HepG2 (cell line): ENCODE measurements around the gene TNPO3. TPM values are rescaled to one million over a fixed set of nuclear protein-coding genes. Genes with fewer than 3 reads are reported as not detected.

Experiments
- ATAC-seq: fragments of 200-7000 bp; cut with Tn5 transposase; 3 replicates; pipeline ENCODE4 v1.9.1; 2020; ENCODE audit warnings: mild to moderate bottlenecking, moderate library complexity
- BruUV-seq: library from RNA; stranded (reverse); fragments of 400-500 nt; replicated peaks from 2 replicates; lab custom pipeline; 2021; lab: Mats Ljungman, UMichigan
- CTCF ChIA-PET: fragments of 300-600 bp; formaldehyde crosslinking; extraction: SDS; loops from one replicate; lab custom pipeline; 2021; ENCODE audit warnings: low total read pairs, inconsistent platforms, low intra/inter-chr PET ratio; lab: Yijun Ruan, JAX
- POLR2A ChIA-PET: fragments of 350-600 bp; sonication (Branson Sonifier 250); formaldehyde crosslinking; loops from one replicate; lab custom pipeline; 2020; ENCODE audit warnings: antibody characterized with exemption, inconsistent platforms; lab: Yijun Ruan, JAX
- DNase-seq: peaks from one replicate; pipeline ENCODE4 v3.0.0-alpha.2; 2015; ENCODE audit warnings: low spot score
- FAIRE-seq: peaks from 3 replicates; lab custom pipeline; 2011; peaks lifted over from hg19 to GRCh38; lab: Jason Lieb, UNC
- H2AFZ ChIP-seq: one replicate; pipeline ENCODE4 v1.6.1; 2011; ENCODE audit warnings: low read length, inconsistent platforms
- H3K27ac ChIP-seq: fragments of 300-600 bp; 3 replicates; pipeline ENCODE4 v1.8.0; 2011; ENCODE audit warnings: mixed run types, mild to moderate bottlenecking, mixed read lengths, low read length, inconsistent platforms; ENCODE audit not compliant: insufficient read depth; ENCODE audit errors: extremely low read length
- H3K27me3 ChIP-seq, 2 experiments: fragments of 200-600 bp in 1 of 2; 2 replicates in 1 of 2; 3 replicates in 1 of 2; pipeline versions ENCODE4 v1.6.0 to v1.8.0; 2011; ENCODE audit warnings: low read length in 2 of 2, mild to moderate bottlenecking in 2 of 2, moderate library complexity in 2 of 2, inconsistent platforms in 1 of 2; ENCODE audit not compliant: insufficient read depth in 2 of 2, control insufficient read depth in 1 of 2
- H3K36me3 ChIP-seq, 2 experiments: fragments of 200-600 bp in 1 of 2; replicated peaks in 1 of 2; 2 replicates in 1 of 2; 3 replicates in 1 of 2; pipeline versions ENCODE4 v1.5.1 to v1.8.0; 2011; ENCODE audit warnings: low read length in 2 of 2, inconsistent platforms in 1 of 2; ENCODE audit not compliant: insufficient read depth in 2 of 2, control insufficient read depth in 1 of 2
- H3K4me1 ChIP-seq: 2 replicates; pipeline ENCODE4 v1.5.1; 2012; ENCODE audit warnings: low read length, inconsistent platforms; ENCODE audit not compliant: insufficient read depth
- H3K4me2 ChIP-seq: 2 replicates; pipeline ENCODE4 v1.6.0; 2011; ENCODE audit warnings: low read depth, low read length, inconsistent platforms
- H3K4me3 ChIP-seq, 3 experiments: fragments of 200-600 bp in 1 of 3; sonication (generic), shearing (Covaris generic) in 1 of 3; replicated peaks in 1 of 3; 2 replicates each; pipeline ENCODE4 v1.5.1; 2011 to 2016; ENCODE audit warnings: low read length in 3 of 3, inconsistent platforms in 2 of 3, low read depth in 2 of 3, mild to moderate bottlenecking in 2 of 3, control low read depth in 1 of 3, mixed read lengths in 1 of 3; ENCODE audit not compliant: insufficient read depth in 1 of 3
- H3K79me2 ChIP-seq: one replicate; pipeline ENCODE4 v1.6.1; 2011; ENCODE audit warnings: low read length, inconsistent platforms; ENCODE audit not compliant: insufficient read depth
- H3K9ac ChIP-seq: 2 replicates; pipeline ENCODE4 v1.6.0; 2011; ENCODE audit warnings: mild to moderate bottlenecking, low read depth, low read length, inconsistent platforms; ENCODE audit not compliant: insufficient read depth
- H3K9me3 ChIP-seq: 2 replicates; pipeline ENCODE4 v1.5.1; 2012; ENCODE audit warnings: mild to moderate bottlenecking, low read length
- H4K20me1 ChIP-seq: 2 replicates; pipeline ENCODE4 v1.6.0; 2011; ENCODE audit warnings: inconsistent platforms, mild to moderate bottlenecking, low read length, moderate library complexity; ENCODE audit not compliant: insufficient read depth
- ESRRA ChIP-seq: sonication (generic); formaldehyde crosslinking; IDR thresholded peaks from 2 replicates; pipeline ENCODE4 v1.5.1; 2020; ENCODE audit warnings: mild to moderate bottlenecking, low read depth, missing genetic modification reagents
- ONECUT2 ChIP-seq: sonication (generic); formaldehyde crosslinking; IDR thresholded peaks from 2 replicates; pipeline ENCODE4 v1.4.0; 2020; ENCODE audit warnings: missing genetic modification reagents
- RFXAP ChIP-seq: sonication (generic); formaldehyde crosslinking; IDR thresholded peaks from 2 replicates; pipeline ENCODE4 v1.4.0; 2020; ENCODE audit warnings: missing genetic modification reagents, borderline replicate concordance
- RXRA ChIP-seq: sonication (generic); formaldehyde crosslinking; IDR thresholded peaks from 2 replicates; pipeline ENCODE4 v1.5.1; 2020; ENCODE audit warnings: missing genetic modification reagents
- SMAD3 ChIP-seq: sonication (generic); formaldehyde crosslinking; IDR thresholded peaks from 2 replicates; pipeline ENCODE4 v1.4.0; 2020; ENCODE audit warnings: missing genetic modification reagents
- TBL1XR1 ChIP-seq: fragments of 150-350 bp; IDR thresholded peaks from 2 replicates; pipeline ENCODE4 v1.6.1; 2014; ENCODE audit warnings: borderline replicate concordance, low read length; ENCODE audit not compliant: partially characterized antibody
- ZFP41 ChIP-seq: sonication (generic); formaldehyde crosslinking; IDR thresholded peaks from 2 replicates; pipeline ENCODE4 v1.4.0; 2020; ENCODE audit warnings: mild to moderate bottlenecking, missing genetic modification reagents, borderline replicate concordance
- ZFYVE20 ChIP-seq: sonication (generic); formaldehyde crosslinking; IDR thresholded peaks from 2 replicates; pipeline ENCODE4 v1.8.0; 2023; ENCODE audit warnings: low read depth, mild to moderate bottlenecking, moderate library complexity, missing genetic modification reagents, borderline replicate concordance
- ZNF501 ChIP-seq: sonication (generic); formaldehyde crosslinking; IDR thresholded peaks from 2 replicates; pipeline ENCODE4 v1.5.1; 2020; ENCODE audit warnings: mild to moderate bottlenecking, moderate library complexity, missing genetic modification reagents
- ZNF674 ChIP-seq: sonication (generic); formaldehyde crosslinking; IDR thresholded peaks from 2 replicates; pipeline ENCODE4 v1.5.0; 2020; ENCODE audit warnings: low read depth, mild to moderate bottlenecking, missing genetic modification reagents
- ZNF768 ChIP-seq: sonication (generic); formaldehyde crosslinking; IDR thresholded peaks from 2 replicates; pipeline ENCODE4 v1.4.0; 2020; ENCODE audit warnings: missing genetic modification reagents
- WGBS: methylation state at CpG from one replicate; pipeline ENCODE4 v1.1.6; 2017; ENCODE audit warnings: low lambda C conversion rate; 5-methylcytosine and 5-hydroxymethylcytosine counted together
- in situ Hi-C: cut with HindIII; loops from 2 replicates; pipeline ENCODE4 v1.10.0; 2017; ENCODE audit warnings: low pct_unique_long_range_greater_than_20kb; ENCODE audit not compliant: extremely low pct_ligation_motif_present
- intact Hi-C: fragments of 100-400 bp; cut with micrococcal nuclease; formaldehyde crosslinking; loops from one replicate; pipeline ENCODE4 v1.10.0; 2022; ENCODE audit not compliant: unreplicated experiment
- polyA plus RNA-seq, 8 experiments: library from polyadenylated mRNA; depleted of rRNA in 3 of 8; stranded (reverse) in 7 of 8; unstranded in 1 of 8; fragments of >200 nt; fragmentation: Illumina TruSeq in 4 of 8; extraction: Trizol in 4 of 8; gene quantifications; 2 replicates each; pipeline versions ENCODE4 v1.2.1 to v1.2.3, GENCODE V29; 2011 to 2016; ENCODE audit warnings: low read depth in 4 of 8, missing spikeins in 1 of 8, mixed read lengths in 1 of 8; ENCODE audit not compliant: insufficient read depth in 1 of 8
- total RNA-seq, 5 experiments: library from RNA; depleted of rRNA; stranded (reverse); fragments of >200 nt; fragmentation: Illumina TruSeq; extraction: Trizol; gene quantifications; 2 replicates each; pipeline ENCODE4 v1.2.3, GENCODE V29; 2016; ENCODE audit warnings: low read depth in 1 of 5
- TF ChIP-seq, protein P1 (sequence below): sonication (generic); formaldehyde crosslinking; IDR thresholded peaks from 2 replicates; pipeline ENCODE4 v1.4.0; 2020; ENCODE audit warnings: mild to moderate bottlenecking, low read depth, missing genetic modification reagents
- TF ChIP-seq, protein P2 (sequence below): sonication (generic); formaldehyde crosslinking; IDR thresholded peaks from 2 replicates; pipeline ENCODE4 v1.4.0; 2020; ENCODE audit warnings: missing genetic modification reagents
- TF ChIP-seq, protein P3 (sequence below): sonication (generic); formaldehyde crosslinking; IDR thresholded peaks from 2 replicates; pipeline ENCODE4 v1.8.0; 2022; ENCODE audit warnings: missing genetic modification reagents, low read depth, mild to moderate bottlenecking, borderline replicate concordance
- TF ChIP-seq, protein P4 (sequence below): sonication (generic); formaldehyde crosslinking; IDR thresholded peaks from 2 replicates; pipeline ENCODE4 v1.4.0; 2020; ENCODE audit warnings: missing genetic modification reagents
- TF ChIP-seq, protein P5 (sequence below): sonication (generic); formaldehyde crosslinking; IDR thresholded peaks from 2 replicates; pipeline ENCODE4 v1.4.0; 2020; ENCODE audit warnings: missing genetic modification reagents; ENCODE audit errors: not compliant biosample characterization

TNPO3 gene
- total and polyA plus RNA-seq, 2 of the 13 experiments (the other 11 are each of a cell fraction or from before 2014, with no cell fraction given) = 23.8 to 44.6 TPM

DNA sequence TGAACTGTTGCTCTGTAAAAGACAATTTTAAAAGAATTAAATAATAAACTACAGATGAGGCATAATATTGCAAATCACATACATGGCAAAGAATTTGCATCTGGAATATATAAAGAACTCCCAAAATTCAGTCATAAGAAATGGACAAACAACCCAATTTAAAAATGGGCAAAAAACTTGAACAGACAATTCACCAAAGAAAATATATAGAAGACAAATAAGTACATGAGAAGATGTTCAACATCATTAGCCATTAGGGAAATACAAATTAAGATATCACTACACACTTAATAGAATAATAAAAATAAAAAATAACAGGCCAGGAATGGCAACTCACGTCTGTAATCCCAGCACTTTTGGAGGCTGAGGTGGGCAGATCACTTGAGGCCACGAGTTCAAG, 22.0 kb upstream of the TNPO3 start:
- Histone ChIP-seq H3K27me3 (no peaks in the 10 kb centered on the region), H4K20me1 (no peaks in the 10 kb centered on the region), H3K4me1 (0 out of 2 replicates have a peak, but pooled peaks cover 9% of the 10 kb centered on the region), H3K36me3 (no peaks in the 10 kb centered on the region), H2AFZ (no peak overlapping the region), H3K79me2 (no peaks in the 10 kb centered on the region), H3K27ac (no peak overlapping the region), H3K9ac (no peak overlapping the region), H3K9me3 (no peaks in the 10 kb centered on the region), H3K4me3 (no peak overlapping the region), H3K4me2 (no peak overlapping the region)
- 2% methylated on average over 2 of the region's 2 CpGs for WGBS
- BruUV-seq = no TSS peak
- no peak for DNase-seq
- no peak for ATAC-seq
- POLR2A ChIA-PET = no interaction called here
- FAIRE-seq = no peak
- CTCF ChIA-PET = no interaction called here
- in situ Hi-C loops (no loop called here), intact Hi-C loops (no loop called here)
- TF ChIP-seq, protein P1, sequence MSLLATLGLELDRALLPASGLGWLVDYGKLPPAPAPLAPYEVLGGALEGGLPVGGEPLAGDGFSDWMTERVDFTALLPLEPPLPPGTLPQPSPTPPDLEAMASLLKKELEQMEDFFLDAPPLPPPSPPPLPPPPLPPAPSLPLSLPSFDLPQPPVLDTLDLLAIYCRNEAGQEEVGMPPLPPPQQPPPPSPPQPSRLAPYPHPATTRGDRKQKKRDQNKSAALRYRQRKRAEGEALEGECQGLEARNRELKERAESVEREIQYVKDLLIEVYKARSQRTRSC (CRISPR knock-in tag) = no peak
- TF ChIP-seq ESRRA (CRISPR knock-in tag) (no peak), ZNF674 (CRISPR knock-in tag) (no peak), ONECUT2 (CRISPR knock-in tag) (no peak), SMAD3 (no peak), ZNF768 (CRISPR knock-in tag) (no peak), ZNF501 (CRISPR knock-in tag) (no peak), RXRA (CRISPR knock-in tag) (no peak), ZFP41 (no peak), ZFYVE20 (CRISPR knock-in tag) (no peak), RFXAP (CRISPR knock-in tag) (no peak), TBL1XR1 (no peak)
- TF ChIP-seq, protein P2, sequence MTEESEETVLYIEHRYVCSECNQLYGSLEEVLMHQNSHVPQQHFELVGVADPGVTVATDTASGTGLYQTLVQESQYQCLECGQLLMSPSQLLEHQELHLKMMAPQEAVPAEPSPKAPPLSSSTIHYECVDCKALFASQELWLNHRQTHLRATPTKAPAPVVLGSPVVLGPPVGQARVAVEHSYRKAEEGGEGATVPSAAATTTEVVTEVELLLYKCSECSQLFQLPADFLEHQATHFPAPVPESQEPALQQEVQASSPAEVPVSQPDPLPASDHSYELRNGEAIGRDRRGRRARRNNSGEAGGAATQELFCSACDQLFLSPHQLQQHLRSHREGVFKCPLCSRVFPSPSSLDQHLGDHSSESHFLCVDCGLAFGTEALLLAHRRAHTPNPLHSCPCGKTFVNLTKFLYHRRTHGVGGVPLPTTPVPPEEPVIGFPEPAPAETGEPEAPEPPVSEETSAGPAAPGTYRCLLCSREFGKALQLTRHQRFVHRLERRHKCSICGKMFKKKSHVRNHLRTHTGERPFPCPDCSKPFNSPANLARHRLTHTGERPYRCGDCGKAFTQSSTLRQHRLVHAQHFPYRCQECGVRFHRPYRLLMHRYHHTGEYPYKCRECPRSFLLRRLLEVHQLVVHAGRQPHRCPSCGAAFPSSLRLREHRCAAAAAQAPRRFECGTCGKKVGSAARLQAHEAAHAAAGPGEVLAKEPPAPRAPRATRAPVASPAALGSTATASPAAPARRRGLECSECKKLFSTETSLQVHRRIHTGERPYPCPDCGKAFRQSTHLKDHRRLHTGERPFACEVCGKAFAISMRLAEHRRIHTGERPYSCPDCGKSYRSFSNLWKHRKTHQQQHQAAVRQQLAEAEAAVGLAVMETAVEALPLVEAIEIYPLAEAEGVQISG (CRISPR knock-in tag) = no peak
- TF ChIP-seq, protein P3, sequence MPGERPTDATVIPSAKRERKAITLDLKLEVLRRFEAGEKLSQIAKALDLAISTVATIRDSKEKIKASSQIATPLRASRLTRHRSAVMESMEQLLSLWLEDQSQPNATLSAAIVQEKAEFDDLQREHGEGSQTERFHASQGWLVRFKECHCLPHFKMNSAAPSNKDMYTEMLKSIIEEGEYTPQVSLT (CRISPR knock-in tag) = no peak
- TF ChIP-seq, protein P4, sequence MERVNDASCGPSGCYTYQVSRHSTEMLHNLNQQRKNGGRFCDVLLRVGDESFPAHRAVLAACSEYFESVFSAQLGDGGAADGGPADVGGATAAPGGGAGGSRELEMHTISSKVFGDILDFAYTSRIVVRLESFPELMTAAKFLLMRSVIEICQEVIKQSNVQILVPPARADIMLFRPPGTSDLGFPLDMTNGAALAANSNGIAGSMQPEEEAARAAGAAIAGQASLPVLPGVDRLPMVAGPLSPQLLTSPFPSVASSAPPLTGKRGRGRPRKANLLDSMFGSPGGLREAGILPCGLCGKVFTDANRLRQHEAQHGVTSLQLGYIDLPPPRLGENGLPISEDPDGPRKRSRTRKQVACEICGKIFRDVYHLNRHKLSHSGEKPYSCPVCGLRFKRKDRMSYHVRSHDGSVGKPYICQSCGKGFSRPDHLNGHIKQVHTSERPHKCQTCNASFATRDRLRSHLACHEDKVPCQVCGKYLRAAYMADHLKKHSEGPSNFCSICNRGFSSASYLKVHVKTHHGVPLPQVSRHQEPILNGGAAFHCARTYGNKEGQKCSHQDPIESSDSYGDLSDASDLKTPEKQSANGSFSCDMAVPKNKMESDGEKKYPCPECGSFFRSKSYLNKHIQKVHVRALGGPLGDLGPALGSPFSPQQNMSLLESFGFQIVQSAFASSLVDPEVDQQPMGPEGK (CRISPR knock-in tag) = no peak
- TF ChIP-seq, protein P5, sequence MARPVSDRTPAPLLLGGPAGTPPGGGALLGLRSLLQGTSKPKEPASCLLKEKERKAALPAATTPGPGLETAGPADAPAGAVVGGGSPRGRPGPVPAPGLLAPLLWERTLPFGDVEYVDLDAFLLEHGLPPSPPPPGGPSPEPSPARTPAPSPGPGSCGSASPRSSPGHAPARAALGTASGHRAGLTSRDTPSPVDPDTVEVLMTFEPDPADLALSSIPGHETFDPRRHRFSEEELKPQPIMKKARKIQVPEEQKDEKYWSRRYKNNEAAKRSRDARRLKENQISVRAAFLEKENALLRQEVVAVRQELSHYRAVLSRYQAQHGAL = no peak
